ENCODE results near the gene RELL1. TPM values are rescaled to one million over a fixed set of nuclear protein-coding genes. Genes with fewer than 3 reads are reported as not detected.
A peak's percentile ranks its signal among the peaks of the same experiment; 100 is the strongest.

The RELL1 gene
- polyA plus RNA-seq, 1 donor: 20.3 TPM

DNA sequence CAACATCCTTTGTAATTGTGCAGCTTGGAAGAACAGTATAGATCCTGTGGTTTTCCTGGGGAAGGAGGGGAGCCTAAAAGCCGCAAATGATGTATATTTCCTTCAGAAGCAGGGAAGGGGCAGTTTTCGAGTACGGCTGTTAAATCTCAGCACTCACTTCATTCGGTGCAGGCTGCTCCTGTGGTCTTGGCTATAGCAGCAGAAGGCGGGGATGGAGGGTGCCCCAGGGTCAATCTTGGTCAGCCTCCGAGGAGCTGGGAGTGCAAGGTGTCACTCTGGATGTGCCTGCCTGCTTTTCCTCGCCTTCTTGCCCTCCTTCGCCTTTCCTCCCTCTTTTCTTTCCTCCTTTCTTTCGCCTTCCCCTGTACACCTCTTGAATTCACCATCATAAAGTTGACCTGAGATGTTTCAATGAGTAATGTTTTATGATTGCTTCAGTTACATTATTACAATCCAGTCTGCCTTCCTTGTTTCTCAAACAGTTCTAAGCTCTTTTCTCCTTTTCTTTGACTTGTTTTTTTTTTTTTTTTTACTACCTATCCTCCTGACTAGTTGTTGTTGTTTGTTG, 101.6 kb downstream of the RELL1 start:
- peaks cover 11% of the 10 kb centered on the region for H3K9me3 ChIP-seq (ENCODE audit: control insufficient read depth, low read depth, low read length)
- H3K4me3 ChIP-seq (ENCODE audit: low read length): peak overlapping the region; percentile 41
- peak overlapping the region; percentile 93 for H3K27ac ChIP-seq (ENCODE audit: low read length)
- peaks cover 3% of the 10 kb centered on the region for H3K36me3 ChIP-seq (ENCODE audit: control insufficient read depth, insufficient read depth, low read length)
- no peaks in the 10 kb centered on the region for H3K27me3 ChIP-seq (ENCODE audit: control insufficient read depth, insufficient read depth, low read length)
- H3K4me1 ChIP-seq (ENCODE audit: control insufficient read depth, insufficient read depth, low read length): peaks cover 6% of the 10 kb centered on the region
- WGBS (ENCODE audit: insufficient coverage, low lambda C conversion rate): 63% methylated on average over 4 of the region's 9 CpGs
- DNase-seq: peak in 1 of 2 donors; percentile 62

- peaks cover 3% of the 10 kb centered on the region for H3K36me3 ChIP-seq (ENCODE audit: control insufficient read depth, insufficient read depth, low read length)
- peak overlapping the region; percentile 93 for H3K27ac ChIP-seq (ENCODE audit: low read length)
- WGBS (ENCODE audit: insufficient coverage, low lambda C conversion rate): no CpG with 5 or more reads among the region's 8 CpGs
- H3K4me3 ChIP-seq (ENCODE audit: low read length): peak overlapping the region; percentile 41
- no peaks in the 10 kb centered on the region for H3K27me3 ChIP-seq (ENCODE audit: control insufficient read depth, insufficient read depth, low read length)
- H3K4me1 ChIP-seq (ENCODE audit: control insufficient read depth, insufficient read depth, low read length): peaks cover 6% of the 10 kb centered on the region
- H3K9me3 ChIP-seq (ENCODE audit: control insufficient read depth, low read depth, low read length): peaks cover 16% of the 10 kb centered on the region
- peak; percentile 93 to 96 for DNase-seq
Observed at GRCh38 chr4:37584071-37584470, 102.1 kb downstream of the RELL1 start.

DNA sequence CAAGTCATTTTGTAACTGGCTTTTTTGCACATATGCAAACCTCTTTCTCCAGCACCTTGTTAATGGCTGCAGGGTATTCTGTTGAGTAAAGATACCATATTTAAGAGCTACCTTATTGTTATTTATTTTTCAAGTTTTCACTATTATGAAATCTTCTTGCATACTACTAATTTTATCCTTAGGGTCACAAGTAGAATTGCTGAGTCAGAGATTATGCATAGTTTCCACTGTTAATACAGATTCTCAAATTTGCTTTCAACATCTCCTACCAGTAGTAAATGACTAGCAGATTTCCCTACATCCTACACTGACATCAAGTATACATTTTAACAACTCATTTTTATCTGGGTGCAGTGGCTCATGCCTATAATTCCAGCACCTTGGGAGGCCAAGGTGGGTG, 112.6 kb downstream of the RELL1 start:
- no peak for DNase-seq
- peaks cover 3% of the 10 kb centered on the region for H3K4me1 ChIP-seq (ENCODE audit: control insufficient read depth, insufficient read depth, low read length)
- no peaks in the 10 kb centered on the region for H3K36me3 ChIP-seq (ENCODE audit: control insufficient read depth, insufficient read depth, low read length)
- no peaks in the 10 kb centered on the region for H3K27me3 ChIP-seq (ENCODE audit: control insufficient read depth, insufficient read depth, low read length)
- no peak overlapping the region for H3K27ac ChIP-seq (ENCODE audit: low read length)
- peaks cover 5% of the 10 kb centered on the region for H3K9me3 ChIP-seq (ENCODE audit: control insufficient read depth, low read depth, low read length)
- H3K4me3 ChIP-seq (ENCODE audit: low read length): no peak overlapping the region

DNA sequence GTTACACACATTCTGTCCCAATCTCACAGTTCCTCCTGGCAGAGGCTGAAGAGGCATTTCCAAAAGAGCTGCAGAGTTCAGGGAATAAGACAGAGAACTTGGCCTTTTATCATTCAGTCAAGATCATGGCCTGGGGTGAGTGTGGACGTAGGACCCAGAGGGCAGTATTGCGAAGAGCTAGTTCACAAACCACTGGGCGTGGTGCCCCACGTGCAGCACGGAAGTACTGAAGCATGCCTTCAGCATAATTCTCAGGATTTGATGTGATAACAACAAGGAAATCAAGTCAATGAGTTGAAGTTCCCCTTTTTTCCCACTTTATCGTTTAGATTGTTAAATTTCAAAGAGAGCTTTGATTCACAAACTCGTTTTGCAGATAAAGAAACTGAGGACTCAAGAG, 117.7 kb downstream of the RELL1 start:
- no peaks in the 10 kb centered on the region for H3K27me3 ChIP-seq (ENCODE audit: control insufficient read depth, insufficient read depth, low read length)
- peak overlapping the region; percentile 79 for H3K27ac ChIP-seq (ENCODE audit: low read length)
- no peak overlapping the region for H3K4me3 ChIP-seq (ENCODE audit: low read length)
- 51% methylated on average over 2 of the region's 7 CpGs for WGBS (ENCODE audit: insufficient coverage, low lambda C conversion rate)
- H3K36me3 ChIP-seq (ENCODE audit: control insufficient read depth, insufficient read depth, low read length): peaks cover 5% of the 10 kb centered on the region
- DNase-seq: peak; percentile 82 to 91
- peaks cover 13% of the 10 kb centered on the region for H3K4me1 ChIP-seq (ENCODE audit: control insufficient read depth, insufficient read depth, low read length)
- no peaks in the 10 kb centered on the region for H3K9me3 ChIP-seq (ENCODE audit: control insufficient read depth, low read depth, low read length)

DNA sequence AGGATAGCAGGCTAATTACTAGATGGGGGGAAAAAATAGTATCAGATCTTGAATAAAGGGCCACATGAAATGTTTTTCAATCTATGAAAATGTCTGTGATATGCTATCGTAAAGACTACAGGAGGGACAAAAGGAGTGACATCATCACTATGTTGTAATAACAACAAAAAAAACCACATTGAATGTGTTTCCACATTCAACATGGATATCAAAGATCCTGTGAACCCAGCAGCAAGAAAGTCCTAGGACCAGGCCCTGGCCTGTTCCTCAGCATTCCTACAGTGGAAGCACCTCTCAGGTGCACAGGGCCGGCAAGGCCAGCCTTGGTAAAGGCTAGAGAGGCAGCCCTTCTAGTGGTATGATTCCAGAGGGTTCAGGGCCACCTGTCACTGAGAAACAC, 118.3 kb downstream of the RELL1 start:
- 80% methylated on average over 1 of the region's 2 CpGs for WGBS (ENCODE audit: insufficient coverage, low lambda C conversion rate)
- Histone ChIP-seq H3K27me3 (ENCODE audit: control insufficient read depth, insufficient read depth, low read length) (no peaks in the 10 kb centered on the region), H3K4me1 (ENCODE audit: control insufficient read depth, insufficient read depth, low read length) (peaks cover 13% of the 10 kb centered on the region), H3K4me3 (ENCODE audit: low read length) (no peak overlapping the region), H3K27ac (ENCODE audit: low read length) (peak overlapping the region; percentile 79), H3K36me3 (ENCODE audit: control insufficient read depth, insufficient read depth, low read length) (peaks cover 10% of the 10 kb centered on the region), H3K9me3 (ENCODE audit: control insufficient read depth, low read depth, low read length) (no peaks in the 10 kb centered on the region)
- DNase-seq: peak in 1 of 2 donors; percentile 54

DNA sequence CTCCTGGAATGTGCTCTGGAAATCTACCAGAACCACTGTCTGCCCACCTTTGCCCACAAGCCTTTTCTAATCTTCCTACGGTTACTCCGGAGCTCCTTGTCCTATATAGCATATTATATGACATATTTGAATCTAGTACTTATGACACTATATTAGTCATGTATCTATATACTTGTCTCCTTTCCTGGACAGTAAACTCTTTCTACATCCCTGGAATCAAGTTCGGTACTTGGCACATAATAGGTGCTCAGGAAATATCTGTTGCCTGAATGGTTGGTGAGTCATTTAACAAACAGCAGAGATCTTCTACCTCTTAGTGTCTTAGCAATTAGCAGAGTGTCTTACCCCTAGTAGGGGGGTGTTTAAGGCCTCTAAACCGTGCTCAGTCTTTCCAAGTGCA, 123.6 kb downstream of the RELL1 start:
- no CpG with 5 or more reads among the region's 4 CpGs for WGBS (ENCODE audit: insufficient coverage, low lambda C conversion rate)
- Histone ChIP-seq H3K27ac (ENCODE audit: low read length) (no peak overlapping the region), H3K4me1 (ENCODE audit: control insufficient read depth, insufficient read depth, low read length) (peaks cover 2% of the 10 kb centered on the region), H3K9me3 (ENCODE audit: control insufficient read depth, low read depth, low read length) (no peaks in the 10 kb centered on the region), H3K4me3 (ENCODE audit: low read length) (no peak overlapping the region), H3K36me3 (ENCODE audit: control insufficient read depth, insufficient read depth, low read length) (peaks cover 15% of the 10 kb centered on the region), H3K27me3 (ENCODE audit: control insufficient read depth, insufficient read depth, low read length) (no peaks in the 10 kb centered on the region)
- DNase-seq: no peak

DNA sequence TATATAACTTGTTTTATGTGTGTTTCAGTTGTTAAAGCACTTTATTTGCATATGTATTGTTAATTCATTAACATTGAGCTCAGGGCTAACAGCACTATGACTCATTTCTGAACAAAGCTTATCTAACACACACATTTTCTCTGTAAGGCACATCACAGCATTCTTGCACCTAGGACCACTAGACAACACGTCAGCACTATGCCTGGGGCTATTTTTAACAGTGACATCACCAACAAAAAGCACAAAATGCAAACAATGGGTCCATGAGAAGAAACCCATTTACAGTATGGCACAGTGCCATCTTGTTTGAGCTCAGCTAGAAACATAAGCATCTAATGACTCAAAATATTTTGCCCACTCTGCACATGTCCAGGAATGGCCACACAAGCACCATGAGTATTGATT, 124.4 kb downstream of the RELL1 start:
- Histone ChIP-seq H3K4me3 (ENCODE audit: low read length) (no peak overlapping the region), H3K27ac (ENCODE audit: low read length) (no peak overlapping the region), H3K4me1 (ENCODE audit: control insufficient read depth, insufficient read depth, low read length) (no peaks in the 10 kb centered on the region), H3K27me3 (ENCODE audit: control insufficient read depth, insufficient read depth, low read length) (no peaks in the 10 kb centered on the region), H3K9me3 (ENCODE audit: control insufficient read depth, low read depth, low read length) (no peaks in the 10 kb centered on the region), H3K36me3 (ENCODE audit: control insufficient read depth, insufficient read depth, low read length) (peaks cover 15% of the 10 kb centered on the region)
- peak in 1 of 2 donors; percentile 15 for DNase-seq
- WGBS (ENCODE audit: insufficient coverage, low lambda C conversion rate): no CpG with 5 or more reads among the region's 1 CpG

GRCh38 chr4:37561196-37561802, 124.9 kb downstream of the RELL1 start:
- H3K27me3 ChIP-seq (ENCODE audit: control insufficient read depth, insufficient read depth, low read length): no peaks in the 10 kb centered on the region
- peaks cover 15% of the 10 kb centered on the region for H3K36me3 ChIP-seq (ENCODE audit: control insufficient read depth, insufficient read depth, low read length)
- 100% methylated on average over 1 of the region's 3 CpGs for WGBS (ENCODE audit: insufficient coverage, low lambda C conversion rate)
- no peaks in the 10 kb centered on the region for H3K9me3 ChIP-seq (ENCODE audit: control insufficient read depth, low read depth, low read length)
- H3K4me3 ChIP-seq (ENCODE audit: low read length): no peak overlapping the region
- DNase-seq: no peak
- no peak overlapping the region for H3K27ac ChIP-seq (ENCODE audit: low read length)
- H3K4me1 ChIP-seq (ENCODE audit: control insufficient read depth, insufficient read depth, low read length): no peaks in the 10 kb centered on the region

Other genes with a start within 250 kb of the RELL1 start
- gene PGM2, start 140.3 kb upstream of the RELL1 start, polyA plus RNA-seq: 35.3 TPM
- gene TBC1D1, start 204.7 kb upstream of the RELL1 start, polyA plus RNA-seq: 116 TPM

Measured in large intestine (tissue), 3 donors.